Gastrocnemius medialis (tissue), 4 donors: ENCODE data around the gene PLS1. TPM values are rescaled to one million over a fixed set of nuclear protein-coding genes. Genes with fewer than 3 reads are reported as not detected.
"Not testable (repeated sequence)": the region's sequence is repeated elsewhere in the genome, so short reads cannot be mapped to it uniquely, and the experiment has no call there.

ENCODE experiments used
- ATAC-seq, 2 donors: fragments of 150-250 bp; one replicate each; pipeline ENCODE4 v1.9.1; 2016
- DNase-seq, 2 donors: peaks; one replicate each; pipeline ENCODE4 v3.0.0-alpha.2; 2019
- H3K27ac ChIP-seq, 4 donors: fragments of 200-600 bp; sonication (generic); 1 replicate in 1 of 4; 2 replicates in 3 of 4; pipeline ENCODE4 v1.5.1; 2016 to 2018; ENCODE audit warnings: mild to moderate bottlenecking in 2 of 4, moderate library complexity in 1 of 4
- H3K27me3 ChIP-seq, 3 donors: fragments of 200-600 bp; sonication (generic) in 2 of 3; 1 replicate in 1 of 3; 2 replicates in 2 of 3; pipeline versions ENCODE4 v1.5.1 to v1.6.0; 2016 to 2019; ENCODE audit warnings: mild to moderate bottlenecking in 1 of 3, moderate library complexity in 1 of 3
- H3K36me3 ChIP-seq, 2 donors: fragments of 200-600 bp; sonication (generic) in 1 of 2; one replicate each; pipeline ENCODE4 v1.5.1; 2017 to 2018
- H3K4me1 ChIP-seq, 2 donors: fragments of 200-600 bp; sonication (generic) in 1 of 2; one replicate each; pipeline ENCODE4 v1.5.1; 2016 to 2017; ENCODE audit warnings: mild to moderate bottlenecking in 2 of 2
- H3K4me3 ChIP-seq, 4 donors: fragments of 200-600 bp; sonication (generic) in 3 of 4; 1 replicate in 1 of 4; 2 replicates in 3 of 4; pipeline ENCODE4 v1.5.1; 2016 to 2019; ENCODE audit warnings: mild to moderate bottlenecking in 2 of 4
- H3K9me3 ChIP-seq, 3 donors: fragments of 200-600 bp; sonication (generic) in 2 of 3; 1 replicate in 1 of 3; 2 replicates in 2 of 3; pipeline ENCODE4 v1.5.1; 2016 to 2019
- POLR2A ChIP-seq, 2 donors: fragments of 450-650 bp; IDR thresholded peaks; one replicate each; pipeline ENCODE4 v1.6.1; 2017; ENCODE audit warnings: antibody characterized with exemption in 2 of 2, mild to moderate bottlenecking in 2 of 2, moderate library complexity in 2 of 2
- in situ Hi-C, 4 donors: fragments of 200-750 bp; cut with MboI; loops; one replicate each; pipeline versions ENCODE4 v1.15.0 to v1.8.0; 2017; ENCODE audit warnings: low sequenced_read_pairs in 4 of 4
- intact Hi-C: fragments of 100-400 bp; cut with DNase I; formaldehyde crosslinking; loops from one replicate; pipeline ENCODE4 v1.15.1; 2023; ENCODE audit warnings: low total_unique reads
- total RNA-seq, 4 donors: library from RNA; depleted of rRNA; stranded (reverse); fragments of >200 nt; gene quantifications; one replicate each; pipeline versions ENCODE4 v1.1.0 to v1.2.3, GENCODE V29; 2016
- TF ChIP-seq, protein P1 (sequence below), 5 experiments: fragments of 450-650 bp in 3 of 5; fragments of 200-600 bp in 2 of 5; sonication (generic) in 2 of 5; IDR thresholded peaks in 4 of 5; conservative IDR thresholded peaks in 1 of 5; 1 replicate in 4 of 5; 2 replicates in 1 of 5; pipeline ENCODE4 v1.5.1; 2016 to 2019; ENCODE audit warnings: antibody characterized with exemption in 5 of 5, mild to moderate bottlenecking in 3 of 5, moderate library complexity in 3 of 5

The PLS1 gene
- total RNA-seq, 4 donors from 2014 or later: 0.65 to 5.4 (median 0.94) TPM

DNA sequence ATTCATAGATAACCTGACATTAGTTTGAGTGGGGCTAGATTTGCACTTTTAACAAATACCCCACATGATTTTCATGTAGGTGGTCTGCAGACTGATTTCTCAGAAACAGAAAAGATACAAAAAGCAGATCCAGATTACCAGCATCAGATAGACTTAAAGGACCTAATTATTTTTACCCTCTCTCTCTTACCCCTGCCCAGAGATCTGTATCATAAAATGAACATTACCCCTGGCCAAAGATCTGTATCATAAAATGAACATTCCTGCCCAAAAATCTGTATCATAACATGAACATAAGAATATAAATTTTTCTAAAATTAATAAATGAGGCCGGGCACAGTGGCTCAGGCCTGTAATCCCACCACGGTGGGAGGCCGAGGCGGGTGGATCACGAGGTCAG is 113.0 kb downstream of the PLS1 start:
- intact Hi-C loops: no loop called here
- no peak for ATAC-seq
- H3K27me3 ChIP-seq: no peaks in the 10 kb centered on the region
- in situ Hi-C loops: no loop called here
- H3K9me3 ChIP-seq: no peaks in the 10 kb centered on the region
- H3K4me1 ChIP-seq: no peaks in the 10 kb centered on the region
- DNase-seq: no peak
- no peak overlapping the region for H3K27ac ChIP-seq
- no peaks in the 10 kb centered on the region for H3K36me3 ChIP-seq
- H3K4me3 ChIP-seq: no peak overlapping the region
- TF ChIP-seq, protein P1, sequence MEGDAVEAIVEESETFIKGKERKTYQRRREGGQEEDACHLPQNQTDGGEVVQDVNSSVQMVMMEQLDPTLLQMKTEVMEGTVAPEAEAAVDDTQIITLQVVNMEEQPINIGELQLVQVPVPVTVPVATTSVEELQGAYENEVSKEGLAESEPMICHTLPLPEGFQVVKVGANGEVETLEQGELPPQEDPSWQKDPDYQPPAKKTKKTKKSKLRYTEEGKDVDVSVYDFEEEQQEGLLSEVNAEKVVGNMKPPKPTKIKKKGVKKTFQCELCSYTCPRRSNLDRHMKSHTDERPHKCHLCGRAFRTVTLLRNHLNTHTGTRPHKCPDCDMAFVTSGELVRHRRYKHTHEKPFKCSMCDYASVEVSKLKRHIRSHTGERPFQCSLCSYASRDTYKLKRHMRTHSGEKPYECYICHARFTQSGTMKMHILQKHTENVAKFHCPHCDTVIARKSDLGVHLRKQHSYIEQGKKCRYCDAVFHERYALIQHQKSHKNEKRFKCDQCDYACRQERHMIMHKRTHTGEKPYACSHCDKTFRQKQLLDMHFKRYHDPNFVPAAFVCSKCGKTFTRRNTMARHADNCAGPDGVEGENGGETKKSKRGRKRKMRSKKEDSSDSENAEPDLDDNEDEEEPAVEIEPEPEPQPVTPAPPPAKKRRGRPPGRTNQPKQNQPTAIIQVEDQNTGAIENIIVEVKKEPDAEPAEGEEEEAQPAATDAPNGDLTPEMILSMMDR (IDR thresholded peaks at IDR 0.05 in 4 of 5, conservative IDR thresholded peaks at IDR 0.05 in 1 of 5): no peak
- TF ChIP-seq POLR2A (IDR thresholded peaks at IDR 0.05): no peak

DNA sequence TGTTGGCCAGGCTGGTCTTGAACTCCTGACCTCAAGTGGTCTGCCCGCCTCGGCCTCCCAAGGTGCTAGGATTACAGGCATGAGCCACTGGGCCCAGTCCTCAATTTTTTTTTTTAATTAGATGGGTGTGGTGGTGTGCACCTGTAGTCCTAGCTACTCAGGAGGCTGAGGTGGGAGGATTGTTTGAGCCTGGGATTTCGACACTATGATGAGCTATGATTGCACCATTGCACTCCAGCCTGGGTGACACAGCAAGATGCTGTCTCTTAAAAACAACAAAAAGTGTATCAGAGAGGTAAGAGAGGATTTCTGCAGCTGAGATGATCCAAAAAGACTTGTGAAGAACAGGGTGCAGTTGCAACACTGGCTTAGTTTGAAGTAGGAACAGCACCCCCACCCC is 118.7 kb downstream of the PLS1 start:
- H3K9me3 ChIP-seq, ATAC-seq, intact Hi-C loops, H3K27ac ChIP-seq, H3K4me1 ChIP-seq, DNase-seq, H3K36me3 ChIP-seq, in situ Hi-C loops, H3K27me3 ChIP-seq, H3K4me3 ChIP-seq: not testable (repeated sequence)

DNA sequence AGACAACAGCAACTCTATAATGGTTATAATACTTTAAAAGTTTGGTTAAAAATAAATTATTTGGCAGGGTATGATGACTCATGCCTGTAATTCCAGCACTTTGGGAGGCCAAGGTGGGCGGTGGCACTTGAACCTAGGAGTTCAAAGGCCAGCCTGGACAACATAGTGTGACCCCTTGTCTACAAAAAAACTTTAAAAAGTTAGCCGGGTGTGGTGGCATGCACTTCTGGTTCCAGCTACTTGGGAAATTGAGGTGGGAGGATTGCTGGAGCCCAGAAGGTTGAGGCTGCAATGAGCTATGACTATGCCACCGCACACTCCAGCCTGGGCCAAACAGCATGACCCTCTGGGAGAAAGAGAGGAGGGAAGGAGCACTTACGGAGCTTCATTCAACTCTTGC is 119.9 kb downstream of the PLS1 start:
- TF ChIP-seq, protein P1 (IDR thresholded peaks at IDR 0.05 in 4 of 5, conservative IDR thresholded peaks at IDR 0.05 in 1 of 5): no peak
- TF ChIP-seq POLR2A (IDR thresholded peaks at IDR 0.05): no peak
- DNase-seq (no peak), ATAC-seq (no peak)
- Histone ChIP-seq H3K4me1 (no peaks in the 10 kb centered on the region), H3K27ac (no peak overlapping the region), H3K36me3 (no peaks in the 10 kb centered on the region), H3K9me3 (no peaks in the 10 kb centered on the region), H3K27me3 (no peaks in the 10 kb centered on the region), H3K4me3 (no peak overlapping the region)
- in situ Hi-C loops (no loop called here), intact Hi-C loops (no loop called here)

DNA sequence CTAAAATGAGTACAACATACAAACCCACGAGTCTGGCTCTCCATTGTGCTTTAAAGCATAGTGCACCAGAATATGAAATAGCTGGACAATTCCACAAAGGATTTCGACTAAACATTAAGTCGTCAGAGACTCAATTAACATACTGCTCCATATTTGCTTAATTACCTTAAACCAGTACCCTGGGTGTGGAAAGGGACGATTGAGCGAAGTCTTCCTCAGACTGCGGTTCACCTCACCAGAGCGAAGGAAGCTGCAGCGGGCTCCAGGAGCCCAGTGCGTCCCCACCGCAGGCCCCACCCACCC is 127.4 kb downstream of the PLS1 start:
- Histone ChIP-seq H3K27ac (peak overlapping the region in 1 of 4 donors; percentile 76), H3K4me3 (peak overlapping the region; percentile 66 to 71 (median 68)), H3K9me3 (peaks cover 0 to 3% (median 0%) of the 10 kb centered on the region in 3 donors), H3K27me3 (peaks cover 0 to 24% (median 7%) of the 10 kb centered on the region in 3 donors), H3K36me3 (no peaks in the 10 kb centered on the region), H3K4me1 (peaks cover 2 to 6% of the 10 kb centered on the region in 2 donors)
- DNase-seq (no peak), ATAC-seq (no peak)
- intact Hi-C loops (loop anchor here (5.0 kb wide), 2 partner anchors 126 to 146 kb away; partner anchors contain the start of genes ATR and PLS1), in situ Hi-C loops (no loop called here)
- TF ChIP-seq, protein P1 (IDR thresholded peaks at IDR 0.05 in 4 of 5, conservative IDR thresholded peaks at IDR 0.05 in 1 of 5): no peak
- TF ChIP-seq POLR2A (IDR thresholded peaks at IDR 0.05): no peak

DNA sequence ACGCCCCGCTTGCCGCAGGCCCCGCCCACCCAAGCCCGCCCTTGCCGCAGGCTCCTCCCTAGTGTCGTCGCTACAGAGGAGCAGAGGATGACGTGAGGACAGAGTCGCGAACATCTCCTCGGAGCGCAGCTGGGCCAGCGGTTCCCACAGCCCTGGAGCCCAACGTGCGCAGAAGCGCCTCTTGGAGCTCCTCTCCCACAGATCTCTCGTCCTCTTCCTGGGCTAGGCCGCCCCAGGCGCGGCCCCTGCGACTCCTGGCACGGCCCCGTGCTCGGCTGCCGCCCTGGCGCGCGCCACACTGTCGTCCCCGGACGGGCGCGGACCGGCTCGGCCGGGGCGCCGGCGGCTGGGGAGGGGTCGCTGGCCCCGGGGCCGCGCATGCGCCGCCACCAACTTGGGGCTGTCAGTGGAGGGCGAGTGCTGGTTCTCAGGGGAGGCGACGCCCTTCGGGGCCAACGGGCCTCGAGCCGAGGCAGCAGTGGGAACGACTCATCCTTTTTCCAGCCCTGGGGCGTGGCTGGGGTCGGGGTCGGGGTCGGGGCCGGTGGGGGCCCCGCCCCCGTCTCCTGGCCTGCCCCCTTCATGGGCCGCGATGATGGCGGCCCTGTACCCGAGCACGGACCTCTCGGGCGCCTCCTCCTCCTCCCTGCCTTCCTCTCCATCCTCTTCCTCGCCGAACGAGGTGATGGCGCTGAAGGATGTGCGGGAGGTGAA is 127.9 kb downstream of the PLS1 start, which contains the start of gene TRPC1:
Gene TRPC1, plus strand, starts transcription at position 67 of the 714 bp plus-strand sequence. Its CDS starts 526 bp downstream, at position 593.
- peak; percentile 55 to 71 for TF ChIP-seq POLR2A (IDR thresholded peaks at IDR 0.05)
- TF ChIP-seq, protein P1 (IDR thresholded peaks at IDR 0.05 in 4 of 5, conservative IDR thresholded peaks at IDR 0.05 in 1 of 5): no peak
- no peaks in the 10 kb centered on the region for H3K36me3 ChIP-seq
- intact Hi-C loops: loop anchor here (5.0 kb wide), 2 partner anchors 127 to 147 kb away; partner anchors contain the start of genes ATR and PLS1
- peak within 1 kb of the TSS; percentile 57 to 82 (median 76) for H3K27ac ChIP-seq
- peak within 1 kb of the TSS; percentile 66 to 71 (median 68) for H3K4me3 ChIP-seq
- H3K4me1 ChIP-seq: peaks cover 2 to 6% of the 10 kb centered on the region in 2 donors
- H3K27me3 ChIP-seq: peaks cover 0 to 24% (median 7%) of the 10 kb centered on the region in 3 donors
- in situ Hi-C loops: no loop called here
- peak; percentile 92 to 96 for ATAC-seq
- H3K9me3 ChIP-seq: peaks cover 0 to 3% (median 0%) of the 10 kb centered on the region in 3 donors
- peak; percentile 45 to 51 for DNase-seq
